ENCODE results near the gene CA6.

CA6 gene

DNA sequence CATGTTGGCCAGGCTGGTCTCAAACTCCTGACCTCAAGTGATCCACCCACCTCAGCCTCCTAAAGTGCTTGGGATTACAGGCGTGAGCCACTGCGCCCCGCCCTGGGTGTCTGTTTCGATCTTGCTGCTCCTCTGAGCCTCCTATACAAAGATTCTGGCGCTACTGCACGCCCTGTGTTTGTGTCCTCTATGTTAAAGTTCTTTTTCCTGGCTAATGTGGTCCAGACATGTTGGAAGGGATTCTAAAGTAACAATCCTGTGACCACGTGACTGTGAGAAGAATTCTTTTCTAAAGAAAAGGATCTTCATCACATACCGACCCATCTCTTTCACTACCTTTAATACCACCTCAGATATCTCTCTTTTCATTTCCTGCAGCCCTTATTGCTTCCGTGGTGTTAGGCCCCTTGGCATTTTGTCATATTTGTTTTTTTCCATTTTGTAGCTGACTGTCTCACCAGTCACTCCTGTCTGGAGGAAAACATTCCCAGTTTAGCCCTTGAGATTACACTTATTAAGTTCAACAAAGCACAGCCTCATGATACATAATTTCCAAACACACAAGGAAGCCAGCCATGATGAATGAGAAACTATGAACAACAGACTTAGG lies 40.0 kb upstream of the CA6 start:
- TF ChIP-seq CTCF (conservative IDR thresholded peaks at IDR 0.05; ENCODE audit: low read depth, low read length): no peak
- H3K4me3 ChIP-seq (ENCODE audit: low read length): no peak overlapping the region
- DNase-seq (ENCODE audit: low read depth): no peak

DNA sequence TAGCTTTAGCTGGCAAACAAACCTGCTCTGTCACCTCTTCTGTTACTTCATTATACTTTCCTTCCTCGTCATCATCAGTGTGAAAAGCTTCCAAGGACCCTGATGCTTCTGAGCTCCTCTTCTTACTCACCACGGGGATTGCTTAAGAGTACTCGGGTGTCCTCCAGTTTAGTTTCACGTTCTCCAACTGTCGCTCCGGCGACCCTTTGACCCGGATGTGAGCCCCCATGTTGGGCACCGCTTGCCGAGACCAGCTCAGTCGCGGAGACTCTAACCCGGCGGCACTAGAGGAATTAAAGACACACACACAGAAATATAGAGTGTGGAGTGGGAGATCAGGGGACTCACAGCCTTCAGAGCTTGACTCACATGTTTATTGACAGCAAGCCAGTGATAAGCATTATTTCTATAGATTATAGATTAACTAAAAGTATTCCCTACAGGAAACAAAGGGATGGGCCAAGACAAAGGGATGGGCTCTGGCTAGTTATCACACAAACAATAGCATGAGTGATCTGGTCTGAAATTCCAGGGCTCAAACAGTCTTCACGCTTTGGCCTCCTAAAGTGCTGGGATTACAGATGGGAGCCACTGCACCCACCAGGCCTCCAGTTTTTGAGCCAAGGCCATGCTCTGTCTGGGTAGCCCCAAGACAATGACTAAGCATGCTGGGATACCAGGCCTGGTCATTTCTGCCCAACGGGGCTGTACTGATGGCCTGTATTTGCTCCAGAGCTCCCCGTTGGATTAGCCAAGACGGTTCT lies 37.1 kb upstream of the CA6 start:
- H3K4me3 ChIP-seq (ENCODE audit: low read length): no peak overlapping the region
- no peak for TF ChIP-seq CTCF (conservative IDR thresholded peaks at IDR 0.05; ENCODE audit: low read depth, low read length)
- no peak for DNase-seq (ENCODE audit: low read depth)

- no peak overlapping the region for H3K4me3 ChIP-seq (ENCODE audit: low read length)
- no peak for DNase-seq (ENCODE audit: low read depth)
- no peak for TF ChIP-seq CTCF (conservative IDR thresholded peaks at IDR 0.05; ENCODE audit: low read depth, low read length)
These were observed 35.3 kb upstream of the CA6 start for GRCh38 chr1:8910331-8910730.

- H3K4me3 ChIP-seq (ENCODE audit: low read length): no peak overlapping the region
- TF ChIP-seq CTCF (conservative IDR thresholded peaks at IDR 0.05; ENCODE audit: low read depth, low read length): no peak
- DNase-seq (ENCODE audit: low read depth): no peak
These were observed 34.8 kb upstream of the CA6 start for GRCh38 chr1:8910914-8911313.

- no peak for DNase-seq (ENCODE audit: low read depth)
- no peak overlapping the region for H3K4me3 ChIP-seq (ENCODE audit: low read length)
- no peak for TF ChIP-seq CTCF (conservative IDR thresholded peaks at IDR 0.05; ENCODE audit: low read depth, low read length)
These were observed 34.0 kb upstream of the CA6 start for GRCh38 chr1:8911416-8912309.

- no peak for DNase-seq (ENCODE audit: low read depth)
- H3K4me3 ChIP-seq (ENCODE audit: low read length): no peak overlapping the region
- TF ChIP-seq CTCF (conservative IDR thresholded peaks at IDR 0.05; ENCODE audit: low read depth, low read length): no peak
These were observed 32.2 kb upstream of the CA6 start for GRCh38 chr1:8913457-8913856.

Measured in retinal pigment epithelial cell (primary cell).